ENCODE measurements around the gene RPL39L.
"Not testable (repeated sequence)": the region's sequence is repeated elsewhere in the genome, so short reads cannot be mapped to it uniquely, and the experiment has no call there.

RPL39L gene

GRCh38 chr3:187139895-187140253 is 578 bp upstream of the RPL39L start:
- DNase-seq (ENCODE audit: low read depth in 2 of 2), result no peak

- no peak for DNase-seq (ENCODE audit: low read depth in 2 of 2)
Observed at GRCh38 chr3:187136936-187137335, 2.4 kb downstream of the RPL39L start.

GRCh38 chr3:187136337-187136736 is 3.0 kb downstream of the RPL39L start:
- DNase-seq (ENCODE audit: low read depth in 2 of 2), result no peak

GRCh38 chr3:187135172-187135690 is 4.1 kb downstream of the RPL39L start:
- not testable (repeated sequence) for DNase-seq (ENCODE audit: low read depth in 2 of 2)

GRCh38 chr3:187133181-187133580 is 6.1 kb downstream of the RPL39L start:
- not testable (repeated sequence) for DNase-seq (ENCODE audit: low read depth in 2 of 2)

- no peak for DNase-seq (ENCODE audit: low read depth in 2 of 2)
Observed at GRCh38 chr3:187132666-187133065, 6.6 kb downstream of the RPL39L start.

- no peak for DNase-seq (ENCODE audit: low read depth in 2 of 2)
Observed at GRCh38 chr3:187131981-187132380, 7.3 kb downstream of the RPL39L start.

- no peak for DNase-seq (ENCODE audit: low read depth in 2 of 2)
Observed at GRCh38 chr3:187130346-187131066, 8.8 kb downstream of the RPL39L start.

GRCh38 chr3:187125319-187126031 is 13.8 kb downstream of the RPL39L start:
- DNase-seq (ENCODE audit: low read depth in 2 of 2), result no peak

GRCh38 chr3:187122261-187122660 is 17.0 kb downstream of the RPL39L start:
- no peak for DNase-seq (ENCODE audit: low read depth in 2 of 2)

GRCh38 chr3:187120326-187120725 is 19.0 kb downstream of the RPL39L start:
- DNase-seq (ENCODE audit: low read depth in 2 of 2), result no peak

GRCh38 chr3:187114511-187114910 is 24.8 kb downstream of the RPL39L start:
- no peak for DNase-seq (ENCODE audit: low read depth in 2 of 2)

GRCh38 chr3:187112934-187113793 is 26.1 kb downstream of the RPL39L start:
- no peak for DNase-seq (ENCODE audit: low read depth in 2 of 2)

- no peak for DNase-seq (ENCODE audit: low read depth in 2 of 2)
Observed at GRCh38 chr3:187110156-187110555, 29.1 kb downstream of the RPL39L start.

GRCh38 chr3:187107989-187108388 is 31.3 kb downstream of the RPL39L start:
- DNase-seq (ENCODE audit: low read depth in 2 of 2), result no peak

- no peak for DNase-seq (ENCODE audit: low read depth in 2 of 2)
Observed at GRCh38 chr3:187105700-187106099, 33.6 kb downstream of the RPL39L start.

- peak in 1 of 2 donors; percentile 3 for DNase-seq (ENCODE audit: low read depth in 2 of 2)
Observed at GRCh38 chr3:187104933-187105332, 34.4 kb downstream of the RPL39L start.

- DNase-seq (ENCODE audit: low read depth in 2 of 2), result no peak
Observed at GRCh38 chr3:187104342-187104741, 35.0 kb downstream of the RPL39L start.

GRCh38 chr3:187103251-187103650 is 36.0 kb downstream of the RPL39L start:
- DNase-seq (ENCODE audit: low read depth in 2 of 2), result no peak

- no peak for DNase-seq (ENCODE audit: low read depth in 2 of 2)
Observed at GRCh38 chr3:187102073-187102634, 37.1 kb downstream of the RPL39L start.

GRCh38 chr3:187101184-187102072 is 37.9 kb downstream of the RPL39L start:
- DNase-seq (ENCODE audit: low read depth in 2 of 2), result peak; percentile 21 to 37

All from stimulated activated CD8-positive, alpha-beta memory T cell treated with anti-CD3 and anti-CD28 coated beads, Interleukin-2, amount 100 ng/mL, for 48 hours (primary cell).